GM12873 (cell line): ENCODE measurements around the gene TBC1D2B.

Experiments
- TF ChIP-seq, protein P1 (sequence below): IDR thresholded peaks from 2 replicates; pipeline ENCODE4 v1.5.1; 2012; ENCODE audit warnings: low read depth, mild to moderate bottlenecking, moderate library complexity, low read length, control low read depth; ENCODE audit not compliant: insufficient read depth; ENCODE audit errors: missing control alignments

Gene TBC1D2B

DNA sequence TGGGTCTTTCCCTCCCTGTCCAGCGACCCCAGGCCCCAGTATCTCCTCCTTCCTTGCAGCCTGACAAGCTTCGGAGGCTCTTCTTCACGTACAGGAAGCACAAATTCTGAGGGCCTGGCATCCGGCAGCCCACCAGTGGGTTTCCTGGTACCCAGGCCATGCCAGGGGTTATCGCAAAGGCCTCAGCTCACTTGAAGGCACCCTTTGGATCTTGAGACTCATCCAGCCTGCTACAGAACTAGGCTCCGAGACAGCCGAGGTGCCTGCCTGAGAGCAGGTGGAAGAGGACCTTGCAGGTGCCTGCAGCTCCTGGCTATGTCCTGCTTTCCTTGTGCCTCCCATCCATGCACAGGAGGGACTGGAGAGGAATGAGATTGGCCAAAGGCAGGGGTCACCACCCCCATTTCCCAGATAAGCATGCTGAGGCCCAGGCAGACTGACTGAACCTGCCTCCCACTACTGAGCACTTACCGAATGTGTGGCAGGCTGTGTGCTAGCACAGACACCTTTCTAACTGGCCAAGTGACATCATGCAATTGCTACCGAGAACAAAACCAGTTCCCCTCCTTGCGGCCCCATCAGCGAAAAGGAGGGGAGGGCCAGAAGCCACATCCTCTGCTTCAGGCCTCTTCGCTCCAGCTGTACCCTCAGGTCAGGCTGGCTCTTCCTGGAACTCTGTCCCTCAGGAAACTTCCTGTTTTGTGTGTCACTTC lies 26.1 kb upstream of the TBC1D2B start:
- TF ChIP-seq, protein P1, sequence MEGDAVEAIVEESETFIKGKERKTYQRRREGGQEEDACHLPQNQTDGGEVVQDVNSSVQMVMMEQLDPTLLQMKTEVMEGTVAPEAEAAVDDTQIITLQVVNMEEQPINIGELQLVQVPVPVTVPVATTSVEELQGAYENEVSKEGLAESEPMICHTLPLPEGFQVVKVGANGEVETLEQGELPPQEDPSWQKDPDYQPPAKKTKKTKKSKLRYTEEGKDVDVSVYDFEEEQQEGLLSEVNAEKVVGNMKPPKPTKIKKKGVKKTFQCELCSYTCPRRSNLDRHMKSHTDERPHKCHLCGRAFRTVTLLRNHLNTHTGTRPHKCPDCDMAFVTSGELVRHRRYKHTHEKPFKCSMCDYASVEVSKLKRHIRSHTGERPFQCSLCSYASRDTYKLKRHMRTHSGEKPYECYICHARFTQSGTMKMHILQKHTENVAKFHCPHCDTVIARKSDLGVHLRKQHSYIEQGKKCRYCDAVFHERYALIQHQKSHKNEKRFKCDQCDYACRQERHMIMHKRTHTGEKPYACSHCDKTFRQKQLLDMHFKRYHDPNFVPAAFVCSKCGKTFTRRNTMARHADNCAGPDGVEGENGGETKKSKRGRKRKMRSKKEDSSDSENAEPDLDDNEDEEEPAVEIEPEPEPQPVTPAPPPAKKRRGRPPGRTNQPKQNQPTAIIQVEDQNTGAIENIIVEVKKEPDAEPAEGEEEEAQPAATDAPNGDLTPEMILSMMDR: no peak

- TF ChIP-seq, protein P1: no peak
Observed at GRCh38 chr15:78102741-78103140, 25.2 kb upstream of the TBC1D2B start.

DNA sequence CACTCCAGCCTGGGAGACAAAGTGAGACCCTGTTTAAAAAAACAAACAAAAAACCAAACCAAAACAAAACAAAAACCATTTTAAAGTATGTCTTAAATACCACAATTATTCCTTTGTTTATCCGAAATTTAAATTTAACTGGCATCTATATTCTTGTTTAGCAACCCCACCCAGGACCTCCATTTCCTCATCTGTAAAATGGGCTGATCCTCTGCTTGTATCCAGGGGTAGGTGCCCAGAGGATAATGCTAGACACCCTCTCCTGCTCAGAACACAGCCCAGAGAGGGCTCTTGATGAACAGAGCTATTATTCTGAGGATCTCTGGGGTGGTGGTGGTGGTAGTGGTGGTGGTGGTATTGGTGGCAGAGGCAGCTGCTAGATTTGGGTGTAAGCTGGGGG lies 24.7 kb upstream of the TBC1D2B start:
- TF ChIP-seq, protein P1: no peak

GRCh38 chr15:78101423-78102105 lies 24.1 kb upstream of the TBC1D2B start:
- TF ChIP-seq, protein P1: no peak

DNA sequence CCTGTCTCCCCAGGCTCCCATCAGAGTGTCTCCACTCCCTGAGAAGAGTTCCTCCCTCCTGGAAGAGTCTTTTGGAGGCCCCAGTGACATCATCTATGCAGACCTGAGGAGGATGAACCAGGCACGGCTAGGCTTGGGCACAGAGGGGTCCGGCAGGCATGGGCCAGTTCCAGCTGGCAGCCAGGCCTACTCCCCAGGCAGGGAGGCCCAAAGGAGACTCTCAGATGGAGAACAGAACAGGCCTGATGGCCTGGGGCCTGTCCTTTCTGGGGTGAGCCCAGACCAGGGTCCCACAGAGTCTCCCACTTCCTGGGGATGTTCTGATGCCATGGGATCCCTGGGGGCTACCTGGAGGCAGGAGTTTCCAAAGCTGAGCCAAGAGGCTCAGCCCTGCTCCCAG lies 23.4 kb upstream of the TBC1D2B start:
- TF ChIP-seq, protein P1: no peak

GRCh38 chr15:78098131-78098755 lies 20.7 kb upstream of the TBC1D2B start:
- TF ChIP-seq, protein P1: no peak

- TF ChIP-seq, protein P1: no peak
Observed at GRCh38 chr15:78097667-78098066, 20.2 kb upstream of the TBC1D2B start.
